ENCODE measurements around the gene COBL. TPM values are rescaled to one million over a fixed set of nuclear protein-coding genes. Genes with fewer than 3 reads are reported as not detected.

Gene COBL
- total and polyA plus RNA-seq, 2 of the 4 experiments (the other 2 are of a cell fraction), result under 0.01 TPM; not detected in 1

- in situ Hi-C loops (cut with MboI; ENCODE audit: low sequenced_read_pairs), result no loop called here
- no peak overlapping the region for H3K4me2 ChIP-seq (ENCODE audit: low read depth, low read length)
- H3K27me3 ChIP-seq (ENCODE audit: control insufficient read depth, insufficient read depth, low read length), result no peaks in the 10 kb centered on the region
- WGBS, 2 experiments (ENCODE audit: extremely low coverage in 2 of 2, insufficient read length in 1 of 2), result no CpG with 5 or more reads among the region's 1 CpG
- H2AK5ac ChIP-seq (ENCODE audit: low read depth, low read length), result no peak overlapping the region
- no peak overlapping the region for H3K23ac ChIP-seq (ENCODE audit: low read depth, low read length)
- H4K8ac ChIP-seq (ENCODE audit: low read depth in 2 of 2, low read length in 2 of 2), result no peak overlapping the region
- H3K4ac ChIP-seq (ENCODE audit: low read depth, low read length), result no peak overlapping the region
- no peak overlapping the region for H3K27ac ChIP-seq (ENCODE audit: insufficient read depth, low read length)
- DNase-seq (no peak), ATAC-seq (ENCODE audit: low read depth) (no peak)
- no peak overlapping the region for H3K4me3 ChIP-seq (ENCODE audit: insufficient read depth, low read depth, low read length)
- H3K4me1 ChIP-seq (ENCODE audit: control insufficient read depth, insufficient read depth, low read length), result no peaks in the 10 kb centered on the region
- H2BK120ac ChIP-seq (ENCODE audit: low read depth, low read length), result no peak overlapping the region
- H2BK5ac ChIP-seq (ENCODE audit: low read depth, low read length, poor library complexity, severe bottlenecking), result no peak overlapping the region
- no peak overlapping the region for H4K5ac ChIP-seq (ENCODE audit: low read depth, low read length)
- H2BK20ac ChIP-seq (ENCODE audit: low read depth, low read length), result no peak overlapping the region
- H3K14ac ChIP-seq (replicated peaks; ENCODE audit: low read depth, low read length), result no peak overlapping the region
- H3K36me3 ChIP-seq (ENCODE audit: control insufficient read depth, insufficient read depth, low read length), result no peaks in the 10 kb centered on the region
- no peak overlapping the region for H2AFZ ChIP-seq (replicated peaks; ENCODE audit: low read length, poor library complexity)
- intact Hi-C loops (cut with micrococcal nuclease), result no loop called here
- no peak overlapping the region for H4K91ac ChIP-seq (ENCODE audit: insufficient read depth, low read depth, low read length)
- TF ChIP-seq POLR2A (IDR thresholded peaks at IDR 0.05; ENCODE audit: low read depth, low read length) (no peak), SMC3 (IDR thresholded peaks at IDR 0.05; ENCODE audit: low read depth, low read length) (no peak), BHLHE40 (IDR thresholded peaks at IDR 0.05; ENCODE audit: low read depth, low read length) (no peak), RFX5 (IDR thresholded peaks at IDR 0.05; ENCODE audit: low read depth, low read length) (no peak), RCOR1 (IDR thresholded peaks at IDR 0.05; ENCODE audit: insufficient replicate concordance, low read length) (no peak), ELK1 (IDR thresholded peaks at IDR 0.05; ENCODE audit: borderline replicate concordance, low read depth, low read length) (no peak), NFE2L2 (IDR thresholded peaks at IDR 0.05; ENCODE audit: low read depth, low read length) (no peak), CHD1 (IDR thresholded peaks at IDR 0.05; ENCODE audit: low read depth, low read length) (no peak), CTCF (conservative IDR thresholded peaks at IDR 0.05; ENCODE audit: low read depth, low read length) (no peak), RAD21 (IDR thresholded peaks at IDR 0.05; ENCODE audit: low read length) (no peak), MXI1 (IDR thresholded peaks at IDR 0.05; ENCODE audit: borderline replicate concordance, low read depth, low read length) (no peak)
- TF ChIP-seq, protein P1, sequence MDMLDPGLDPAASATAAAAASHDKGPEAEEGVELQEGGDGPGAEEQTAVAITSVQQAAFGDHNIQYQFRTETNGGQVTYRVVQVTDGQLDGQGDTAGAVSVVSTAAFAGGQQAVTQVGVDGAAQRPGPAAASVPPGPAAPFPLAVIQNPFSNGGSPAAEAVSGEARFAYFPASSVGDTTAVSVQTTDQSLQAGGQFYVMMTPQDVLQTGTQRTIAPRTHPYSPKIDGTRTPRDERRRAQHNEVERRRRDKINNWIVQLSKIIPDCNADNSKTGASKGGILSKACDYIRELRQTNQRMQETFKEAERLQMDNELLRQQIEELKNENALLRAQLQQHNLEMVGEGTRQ (IDR thresholded peaks at IDR 0.05; ENCODE audit: low read depth, low read length), result no peak
- dilution Hi-C loops (cut with HindIII; ENCODE audit: low sequenced_read_pairs, unreplicated experiment), result no loop called here
- H2AK9ac ChIP-seq (replicated peaks; ENCODE audit: low read depth, low read length, poor library complexity), result no peak overlapping the region
- no peak overlapping the region for H3K9ac ChIP-seq (ENCODE audit: low read depth, low read length)
- no peaks in the 10 kb centered on the region for H3K9me3 ChIP-seq (ENCODE audit: control insufficient read depth, insufficient read depth, low read length)
- H2BK15ac ChIP-seq (ENCODE audit: low read depth, low read length), result no peak overlapping the region
- H3K18ac ChIP-seq (ENCODE audit: low read depth, low read length), result no peak overlapping the region
- no peaks in the 10 kb centered on the region for H4K20me1 ChIP-seq (ENCODE audit: insufficient read depth, low read length)
- no peak overlapping the region for H3K56ac ChIP-seq (ENCODE audit: extremely low read depth, insufficient read depth, low read length)
- H3K9me1 ChIP-seq (ENCODE audit: insufficient read depth, low read length), result no peaks in the 10 kb centered on the region
- no peaks in the 10 kb centered on the region for H3K79me1 ChIP-seq (ENCODE audit: low read depth in 1 of 2, low read length in 2 of 2)
- ChIA-PET CTCF (no interaction called here), POLR2A (ENCODE audit: unreplicated experiment) (no interaction called here)
- BruUV-seq (replicated peaks), result no TSS peak
Observed at GRCh38 chr7:51286401-51286800, 30.2 kb downstream of the COBL start.

Data from IMR-90 (cell line).